Measurements from ENCODE around the gene TTC28.

DNA sequence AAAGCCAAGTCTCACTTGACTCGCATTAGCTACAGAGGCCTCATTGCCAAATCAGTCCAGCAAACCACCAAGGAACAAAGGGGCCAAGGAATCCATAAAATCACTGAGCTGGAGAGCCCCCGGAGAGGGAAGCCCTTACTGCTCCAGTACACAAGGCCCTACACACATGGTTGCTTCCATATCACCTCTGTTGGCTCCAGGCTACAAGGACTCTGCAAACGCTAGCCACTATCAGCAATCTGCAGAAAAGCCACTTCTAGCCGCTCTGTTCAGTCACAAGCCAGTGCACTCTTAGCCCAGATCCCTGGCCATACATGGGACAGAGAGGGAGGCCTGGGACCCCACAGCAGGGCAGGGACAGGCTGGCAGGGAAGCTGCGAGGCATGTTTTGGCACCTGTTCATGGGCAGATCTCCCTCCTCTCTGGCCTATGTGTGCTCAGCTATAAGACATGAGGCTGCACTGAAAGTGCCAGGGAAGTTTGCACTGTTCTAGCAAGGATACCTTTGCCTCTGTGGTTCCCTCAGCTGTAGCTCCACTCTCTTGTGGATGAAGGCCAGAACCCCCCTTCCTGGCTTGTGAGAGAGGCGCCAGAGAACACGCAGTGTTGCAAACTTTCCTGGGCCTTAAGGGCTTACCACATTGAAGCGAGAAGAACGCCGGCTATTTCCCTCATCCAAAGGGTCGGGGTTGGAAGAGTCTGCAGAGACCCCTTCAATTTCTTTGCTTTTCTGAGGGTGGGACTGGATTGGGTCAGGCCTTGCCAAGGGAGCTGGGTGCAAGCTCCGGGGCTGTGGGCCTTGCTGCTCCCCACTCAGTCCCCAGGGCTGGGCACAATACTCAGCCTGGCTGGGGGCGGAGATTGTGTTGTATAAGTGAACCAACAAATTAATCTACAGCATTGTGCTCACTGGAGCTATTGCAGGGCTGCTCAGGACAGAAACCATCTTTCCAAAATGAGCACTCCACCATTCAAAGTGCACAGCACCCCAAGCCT, 651.9 kb downstream of the TTC28 start:
- TF ChIP-seq, protein P1, sequence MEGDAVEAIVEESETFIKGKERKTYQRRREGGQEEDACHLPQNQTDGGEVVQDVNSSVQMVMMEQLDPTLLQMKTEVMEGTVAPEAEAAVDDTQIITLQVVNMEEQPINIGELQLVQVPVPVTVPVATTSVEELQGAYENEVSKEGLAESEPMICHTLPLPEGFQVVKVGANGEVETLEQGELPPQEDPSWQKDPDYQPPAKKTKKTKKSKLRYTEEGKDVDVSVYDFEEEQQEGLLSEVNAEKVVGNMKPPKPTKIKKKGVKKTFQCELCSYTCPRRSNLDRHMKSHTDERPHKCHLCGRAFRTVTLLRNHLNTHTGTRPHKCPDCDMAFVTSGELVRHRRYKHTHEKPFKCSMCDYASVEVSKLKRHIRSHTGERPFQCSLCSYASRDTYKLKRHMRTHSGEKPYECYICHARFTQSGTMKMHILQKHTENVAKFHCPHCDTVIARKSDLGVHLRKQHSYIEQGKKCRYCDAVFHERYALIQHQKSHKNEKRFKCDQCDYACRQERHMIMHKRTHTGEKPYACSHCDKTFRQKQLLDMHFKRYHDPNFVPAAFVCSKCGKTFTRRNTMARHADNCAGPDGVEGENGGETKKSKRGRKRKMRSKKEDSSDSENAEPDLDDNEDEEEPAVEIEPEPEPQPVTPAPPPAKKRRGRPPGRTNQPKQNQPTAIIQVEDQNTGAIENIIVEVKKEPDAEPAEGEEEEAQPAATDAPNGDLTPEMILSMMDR (IDR thresholded peaks at IDR 0.05) = no peak
- peak; percentile 41 for TF ChIP-seq POLR2AphosphoS5 (IDR thresholded peaks at IDR 0.05)
